GM21717 (cell line): Measurements from ENCODE around the gene TM7SF3.

Experiments used
- ATAC-seq: cut with Tn5 transposase; IDR thresholded peaks from one replicate; pipeline ENCODE4 v1.9.1; 2021; ENCODE audit warnings: mild to moderate bottlenecking, moderate library complexity; ENCODE audit not compliant: unreplicated experiment

TM7SF3 gene

GRCh38 chr12:26936559-26937442 lies 77.4 kb downstream of the TM7SF3 start:
- no peak for ATAC-seq

- ATAC-seq: no peak
Observed at GRCh38 chr12:26935636-26936378, 78.4 kb downstream of the TM7SF3 start.

DNA sequence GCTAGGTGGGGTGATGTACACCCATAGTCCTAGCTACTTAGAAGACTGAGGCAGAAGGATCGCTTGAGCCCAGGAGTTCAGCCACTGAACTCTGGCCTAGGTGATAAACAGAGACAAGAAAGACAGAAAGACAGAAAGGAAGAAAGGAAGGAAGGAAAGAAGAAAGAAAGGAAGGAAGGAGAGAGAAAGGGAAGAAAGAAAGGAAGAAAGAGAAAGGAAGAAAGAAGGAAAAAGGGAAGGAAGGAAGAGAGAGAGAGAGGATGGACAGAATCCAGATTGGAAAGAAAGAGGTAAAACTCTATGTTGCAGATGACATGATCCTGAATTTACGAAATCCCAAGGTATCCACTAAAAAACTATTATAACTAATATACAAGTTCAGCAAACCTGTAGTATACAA lies 84.6 kb downstream of the TM7SF3 start:
- no peak for ATAC-seq

DNA sequence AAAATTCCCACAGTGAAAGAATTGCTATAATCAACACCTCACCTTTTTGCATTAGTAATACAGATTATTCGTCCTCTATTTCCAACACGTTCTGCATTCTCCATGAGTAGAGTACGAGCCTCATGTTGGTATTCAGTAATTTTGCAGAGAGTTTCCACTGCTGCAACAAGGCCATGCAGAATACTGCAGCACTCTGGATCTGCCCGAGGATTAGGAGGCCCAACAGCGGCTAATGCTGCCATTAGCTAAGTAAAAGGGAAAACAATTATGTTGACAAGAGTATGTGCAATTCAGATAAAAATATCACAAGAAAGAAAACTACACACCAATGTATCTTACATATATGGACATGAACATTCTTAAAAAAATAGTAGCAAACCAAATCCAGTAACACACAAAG lies 85.5 kb downstream of the TM7SF3 start:
- no peak for ATAC-seq
